HCT116 (cell line): Measurements from ENCODE around the gene SYDE2. TPM values are rescaled to one million over a fixed set of nuclear protein-coding genes. Genes with fewer than 3 reads are reported as not detected.

Source experiments
- ATAC-seq: fragments of 200-7000 bp; cut with Tn5 transposase; 2 replicates; pipeline ENCODE4 v1.9.1; 2020; ENCODE audit warnings: mild to moderate bottlenecking, moderate library complexity
- BruUV-seq: library from RNA; stranded (reverse); fragments of 400-500 nt; replicated peaks from 2 replicates; lab custom pipeline; 2021; lab: Mats Ljungman, UMichigan
- CTCF ChIA-PET: fragments of 300-600 bp; sonication (Branson Sonifier 250); formaldehyde crosslinking; loops from one replicate; lab custom pipeline; 2021; ENCODE audit warnings: antibody characterized with exemption; lab: Charles Lee
- POLR2A ChIA-PET: fragments of 300-600, 350-600 bp; sonication (Branson Sonifier 250); formaldehyde crosslinking; loops from one replicate; lab custom pipeline; 2021; ENCODE audit warnings: antibody characterized with exemption; lab: Charles Lee
- RAD21 ChIA-PET, 2 experiments: fragments of 300-600 bp; sonication (Branson Sonifier 250); formaldehyde crosslinking; loops; one replicate each; lab custom pipeline; 2023; ENCODE audit warnings: low total read pairs in 2 of 2; ENCODE audit not compliant: uncharacterized antibody in 2 of 2, unreplicated experiment in 2 of 2, low non-redundant PET in 1 of 2; lab: Charles Lee
- DNase-seq: peaks from one replicate; pipeline ENCODE4 v3.0.0-alpha.2; 2010; ENCODE audit warnings: low read depth, low spot score
- H2AFZ ChIP-seq: fragments of 200-600 bp; shearing (Covaris generic), sonication (generic); 2 replicates; pipeline ENCODE4 v1.6.1; 2017; ENCODE audit warnings: low read depth, mixed run types, mixed read lengths, antibody characterized with exemption, low read length; ENCODE audit not compliant: poor library complexity, severe bottlenecking
- H3K27ac ChIP-seq: 2 replicates; pipeline ENCODE4 v1.5.1; 2012; ENCODE audit warnings: low read depth, low read length
- H3K27me3 ChIP-seq: fragments of 200-600 bp; sonication (generic); 2 replicates; pipeline ENCODE4 v1.6.1; 2016; ENCODE audit warnings: mixed run types, low read length, mixed read lengths; ENCODE audit not compliant: insufficient read depth
- H3K36me3 ChIP-seq, 2 experiments: fragments of 200-500 bp in 1 of 2; fragments of 200-600 bp in 1 of 2; sonication (Bioruptor generic) in 1 of 2; sonication (generic) in 1 of 2; 2 replicates each; pipeline versions ENCODE4 v1.5.1 to v1.6.1; 2014 to 2016; ENCODE audit warnings: low read length in 2 of 2, inconsistent platforms in 1 of 2, mixed read lengths in 1 of 2, mixed run types in 1 of 2; ENCODE audit not compliant: insufficient read depth in 2 of 2, control insufficient read depth in 1 of 2
- H3K4me1 ChIP-seq, 2 experiments: fragments of 200-600 bp in 1 of 2; sonication (generic) in 1 of 2; 2 replicates each; pipeline versions ENCODE4 v1.5.1 to v1.6.1; 2012 to 2017; ENCODE audit warnings: low read length in 2 of 2, inconsistent platforms in 1 of 2, mild to moderate bottlenecking in 1 of 2, mixed read lengths in 1 of 2, mixed run types in 1 of 2, moderate library complexity in 1 of 2; ENCODE audit not compliant: insufficient read depth in 2 of 2, control insufficient read depth in 1 of 2
- H3K4me2 ChIP-seq: fragments of 200-600 bp; sonication (generic); 2 replicates; pipeline ENCODE4 v1.6.1; 2017; ENCODE audit warnings: mixed run types, low read length, mixed read lengths
- H3K4me3 ChIP-seq, 2 experiments: fragments of 200-600 bp in 1 of 2; sonication (generic) in 1 of 2; replicated peaks in 1 of 2; 2 replicates each; pipeline ENCODE4 v1.5.1; 2011 to 2016; ENCODE audit warnings: low read length in 2 of 2, control low read depth in 1 of 2, low read depth in 1 of 2, mild to moderate bottlenecking in 1 of 2, mixed read lengths in 1 of 2, mixed run types in 1 of 2
- H3K79me2 ChIP-seq: fragments of 200-600 bp; sonication (generic); 2 replicates; pipeline ENCODE4 v1.6.1; 2017; ENCODE audit warnings: mild to moderate bottlenecking, mixed run types, low read length, moderate library complexity, mixed read lengths; ENCODE audit not compliant: insufficient read depth
- H3K9ac ChIP-seq: fragments of 200-600 bp; sonication (generic); 2 replicates; pipeline ENCODE4 v1.6.1; 2016; ENCODE audit warnings: low read length, mixed read lengths
- H3K9me2 ChIP-seq: fragments of 200-600 bp; sonication (generic), shearing (Covaris generic); 2 replicates; pipeline ENCODE4 v1.6.1; 2017; ENCODE audit warnings: mixed run types, mild to moderate bottlenecking, moderate library complexity; ENCODE audit not compliant: insufficient read depth
- H3K9me3 ChIP-seq, 2 experiments: fragments of 200-500 bp in 1 of 2; fragments of 200-600 bp in 1 of 2; sonication (Bioruptor generic) in 1 of 2; sonication (generic) in 1 of 2; 2 replicates each; pipeline ENCODE4 v1.6.1; 2014 to 2017; ENCODE audit warnings: low read length in 2 of 2, mixed read lengths in 2 of 2, inconsistent platforms in 1 of 2, low read depth in 1 of 2, mild to moderate bottlenecking in 1 of 2, mixed run types in 1 of 2, moderate library complexity in 1 of 2; ENCODE audit not compliant: control insufficient read depth in 1 of 2, insufficient read depth in 1 of 2
- H4K20me1 ChIP-seq: fragments of 200-600 bp; sonication (generic), shearing (Covaris generic); 2 replicates; pipeline ENCODE4 v1.6.1; 2017; ENCODE audit warnings: mixed run types, mild to moderate bottlenecking, moderate library complexity; ENCODE audit not compliant: insufficient read depth
- CBX3 ChIP-seq: IDR thresholded peaks from 2 replicates; pipeline ENCODE4 v1.6.1; 2012; ENCODE audit warnings: low read depth
- EGR1 ChIP-seq: IDR thresholded peaks from 2 replicates; pipeline ENCODE4 v1.6.1; 2012; ENCODE audit warnings: low read depth
- EZH2phosphoT487 ChIP-seq: fragments of 200-600 bp; IDR thresholded peaks from 2 replicates; pipeline ENCODE4 v1.6.1; 2018; ENCODE audit warnings: antibody characterized with exemption, borderline replicate concordance
- JUND ChIP-seq: IDR thresholded peaks from 2 replicates; pipeline ENCODE4 v1.6.1; 2012
- RAD21 ChIP-seq: IDR thresholded peaks from 2 replicates; pipeline ENCODE4 v1.6.1; 2012; ENCODE audit warnings: low read depth, mild to moderate bottlenecking
- SP1 ChIP-seq: IDR thresholded peaks from 2 replicates; pipeline ENCODE4 v1.6.1; 2012; ENCODE audit warnings: low read depth
- SRF ChIP-seq: IDR thresholded peaks from 2 replicates; pipeline ENCODE4 v1.6.1; 2012; ENCODE audit warnings: low read depth
- ZFX ChIP-seq: fragments of 450-650 bp; IDR thresholded peaks from 2 replicates; pipeline ENCODE4 v1.6.1; 2017
- intact Hi-C: fragments of 100-400 bp; cut with micrococcal nuclease; formaldehyde crosslinking; loops from 2 replicates; pipeline ENCODE4 v1.10.0; 2022
- total RNA-seq: library from RNA; stranded (reverse); gene quantifications from one replicate; pipeline ENCODE4 v1.2.1, GENCODE V29; 2021; ENCODE audit not compliant: unreplicated experiment
- TF ChIP-seq, protein P1 (sequence below): IDR thresholded peaks from 2 replicates; pipeline ENCODE4 v1.6.1; 2011; ENCODE audit warnings: mild to moderate bottlenecking, low read length, moderate library complexity; ENCODE audit not compliant: insufficient replicate concordance; ENCODE audit errors: extremely low read depth
- TF ChIP-seq, protein P2 (sequence below): IDR thresholded peaks from 2 replicates; pipeline ENCODE4 v1.6.1; 2012; ENCODE audit warnings: low read depth
- TF ChIP-seq, protein P3 (sequence below): IDR thresholded peaks from 2 replicates; pipeline ENCODE4 v1.6.1; 2012

SYDE2 gene
- total RNA-seq, 1 experiment from 2014 or later, result 5.3 TPM

DNA sequence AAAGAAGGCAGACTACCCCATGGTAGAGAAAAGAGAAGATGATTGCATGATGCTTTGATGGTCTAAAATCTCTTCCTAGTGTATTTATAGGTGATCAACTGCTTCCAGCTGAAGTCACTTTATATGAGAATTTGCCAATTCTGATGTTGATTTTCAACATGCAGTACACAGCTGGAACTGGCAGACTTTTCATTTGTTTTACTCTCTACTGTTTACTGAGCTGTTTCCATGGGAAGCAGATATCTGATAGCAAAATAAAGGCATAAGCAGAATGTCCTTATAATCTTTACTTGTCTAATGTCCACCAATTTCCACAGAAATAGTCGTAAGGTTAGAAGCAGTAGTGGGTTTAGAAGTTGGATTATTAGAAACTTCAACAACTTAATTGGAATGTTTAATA is 74.9 kb downstream of the SYDE2 start:
- Histone ChIP-seq H3K4me3 (no peak overlapping the region), H3K36me3 (no peaks in the 10 kb centered on the region), H3K4me2 (no peak overlapping the region), H3K27ac (no peak overlapping the region), H3K79me2 (no peaks in the 10 kb centered on the region), H3K9me3 (no peaks in the 10 kb centered on the region), H3K9ac (no peak overlapping the region), H2AFZ (no peak overlapping the region), H3K4me1 (no peaks in the 10 kb centered on the region), H3K27me3 (no peaks in the 10 kb centered on the region), H4K20me1 (no peaks in the 10 kb centered on the region), H3K9me2 (no peaks in the 10 kb centered on the region)
- ATAC-seq (no peak), DNase-seq (no peak)
- BruUV-seq, result no TSS peak
- TF ChIP-seq SP1 (no peak), EGR1 (no peak), RAD21 (no peak), JUND (no peak), EZH2phosphoT487 (no peak), CBX3 (no peak), SRF (no peak), ZFX (no peak)
- TF ChIP-seq, protein P1, sequence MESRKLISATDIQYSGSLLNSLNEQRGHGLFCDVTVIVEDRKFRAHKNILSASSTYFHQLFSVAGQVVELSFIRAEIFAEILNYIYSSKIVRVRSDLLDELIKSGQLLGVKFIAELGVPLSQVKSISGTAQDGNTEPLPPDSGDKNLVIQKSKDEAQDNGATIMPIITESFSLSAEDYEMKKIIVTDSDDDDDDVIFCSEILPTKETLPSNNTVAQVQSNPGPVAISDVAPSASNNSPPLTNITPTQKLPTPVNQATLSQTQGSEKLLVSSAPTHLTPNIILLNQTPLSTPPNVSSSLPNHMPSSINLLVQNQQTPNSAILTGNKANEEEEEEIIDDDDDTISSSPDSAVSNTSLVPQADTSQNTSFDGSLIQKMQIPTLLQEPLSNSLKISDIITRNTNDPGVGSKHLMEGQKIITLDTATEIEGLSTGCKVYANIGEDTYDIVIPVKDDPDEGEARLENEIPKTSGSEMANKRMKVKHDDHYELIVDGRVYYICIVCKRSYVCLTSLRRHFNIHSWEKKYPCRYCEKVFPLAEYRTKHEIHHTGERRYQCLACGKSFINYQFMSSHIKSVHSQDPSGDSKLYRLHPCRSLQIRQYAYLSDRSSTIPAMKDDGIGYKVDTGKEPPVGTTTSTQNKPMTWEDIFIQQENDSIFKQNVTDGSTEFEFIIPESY, result no peak
- TF ChIP-seq, protein P2, sequence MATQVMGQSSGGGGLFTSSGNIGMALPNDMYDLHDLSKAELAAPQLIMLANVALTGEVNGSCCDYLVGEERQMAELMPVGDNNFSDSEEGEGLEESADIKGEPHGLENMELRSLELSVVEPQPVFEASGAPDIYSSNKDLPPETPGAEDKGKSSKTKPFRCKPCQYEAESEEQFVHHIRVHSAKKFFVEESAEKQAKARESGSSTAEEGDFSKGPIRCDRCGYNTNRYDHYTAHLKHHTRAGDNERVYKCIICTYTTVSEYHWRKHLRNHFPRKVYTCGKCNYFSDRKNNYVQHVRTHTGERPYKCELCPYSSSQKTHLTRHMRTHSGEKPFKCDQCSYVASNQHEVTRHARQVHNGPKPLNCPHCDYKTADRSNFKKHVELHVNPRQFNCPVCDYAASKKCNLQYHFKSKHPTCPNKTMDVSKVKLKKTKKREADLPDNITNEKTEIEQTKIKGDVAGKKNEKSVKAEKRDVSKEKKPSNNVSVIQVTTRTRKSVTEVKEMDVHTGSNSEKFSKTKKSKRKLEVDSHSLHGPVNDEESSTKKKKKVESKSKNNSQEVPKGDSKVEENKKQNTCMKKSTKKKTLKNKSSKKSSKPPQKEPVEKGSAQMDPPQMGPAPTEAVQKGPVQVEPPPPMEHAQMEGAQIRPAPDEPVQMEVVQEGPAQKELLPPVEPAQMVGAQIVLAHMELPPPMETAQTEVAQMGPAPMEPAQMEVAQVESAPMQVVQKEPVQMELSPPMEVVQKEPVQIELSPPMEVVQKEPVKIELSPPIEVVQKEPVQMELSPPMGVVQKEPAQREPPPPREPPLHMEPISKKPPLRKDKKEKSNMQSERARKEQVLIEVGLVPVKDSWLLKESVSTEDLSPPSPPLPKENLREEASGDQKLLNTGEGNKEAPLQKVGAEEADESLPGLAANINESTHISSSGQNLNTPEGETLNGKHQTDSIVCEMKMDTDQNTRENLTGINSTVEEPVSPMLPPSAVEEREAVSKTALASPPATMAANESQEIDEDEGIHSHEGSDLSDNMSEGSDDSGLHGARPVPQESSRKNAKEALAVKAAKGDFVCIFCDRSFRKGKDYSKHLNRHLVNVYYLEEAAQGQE, result no peak
- TF ChIP-seq, protein P3, sequence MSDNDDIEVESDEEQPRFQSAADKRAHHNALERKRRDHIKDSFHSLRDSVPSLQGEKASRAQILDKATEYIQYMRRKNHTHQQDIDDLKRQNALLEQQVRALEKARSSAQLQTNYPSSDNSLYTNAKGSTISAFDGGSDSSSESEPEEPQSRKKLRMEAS, result no peak
- RAD21 ChIA-PET, result no interaction called here
- CTCF ChIA-PET, result no interaction called here
- intact Hi-C loops, result no loop called here
- POLR2A ChIA-PET, result no interaction called here
